GM12878 (cell line): ENCODE data around the gene ATF4. TPM values are rescaled to one million over a fixed set of nuclear protein-coding genes. Genes with fewer than 3 reads are reported as not detected.

ENCODE experiments used
- ATAC-seq: fragments of 200-7000 bp; cut with Tn5 transposase; 3 replicates; pipeline ENCODE4 v1.9.1; 2020; ENCODE audit warnings: mild to moderate bottlenecking, moderate library complexity
- BruUV-seq: library from RNA; stranded (reverse); fragments of 400-500 nt; replicated peaks from 2 replicates; lab custom pipeline; 2021; lab: Mats Ljungman, UMichigan
- CTCF ChIA-PET: fragments of 300-600 bp; sonication (Branson Sonifier 250); formaldehyde crosslinking; extraction: SDS; loops from one replicate; lab custom pipeline; 2021; ENCODE audit warnings: inconsistent platforms; lab: Yijun Ruan, JAX
- POLR2A ChIA-PET: fragments of 350-600 bp; formaldehyde crosslinking; extraction: SDS; loops from one replicate; lab custom pipeline; 2021; ENCODE audit warnings: inconsistent platforms; lab: Charles Lee
- RAD21 ChIA-PET: fragments of 300-600 bp; sonication (Branson Sonifier 250); formaldehyde crosslinking; loops from one replicate; lab custom pipeline; 2023; ENCODE audit warnings: antibody characterized with exemption; ENCODE audit not compliant: unreplicated experiment; lab: Charles Lee
- SMC1A ChIA-PET: fragments of 300-600 bp; sonication (Branson Sonifier 250); formaldehyde crosslinking; loops from one replicate; lab custom pipeline; 2023; ENCODE audit not compliant: unreplicated experiment, uncharacterized antibody; lab: Charles Lee
- DNase-seq: peaks from one replicate; pipeline ENCODE4 v3.0.0-alpha.2; 2011; ENCODE audit warnings: low read depth, low spot score
- FAIRE-seq: peaks from 3 replicates; lab custom pipeline; 2011; peaks lifted over from hg19 to GRCh38; lab: Jason Lieb, UNC
- H2AFZ ChIP-seq: 2 replicates; pipeline ENCODE4 v1.6.0; 2011; ENCODE audit warnings: low read depth, low read length, control low read depth; ENCODE audit not compliant: control insufficient read depth
- H3K27ac ChIP-seq: 2 replicates; pipeline ENCODE4 v1.5.1; 2011; ENCODE audit warnings: control low read depth; ENCODE audit not compliant: control insufficient read depth, insufficient read depth
- H3K27me3 ChIP-seq, 2 experiments: replicated peaks in 1 of 2; 2 replicates each; pipeline versions ENCODE4 v1.6.0 to v1.6.1; 2011; ENCODE audit warnings: low read length in 1 of 2; ENCODE audit not compliant: control insufficient read depth in 2 of 2, insufficient read depth in 2 of 2
- H3K36me3 ChIP-seq, 2 experiments: 2 replicates each; pipeline ENCODE4 v1.5.1; 2011; ENCODE audit warnings: low read length in 1 of 2; ENCODE audit not compliant: control insufficient read depth in 2 of 2, insufficient read depth in 2 of 2
- H3K4me1 ChIP-seq: 2 replicates; pipeline ENCODE4 v1.6.1; 2011; ENCODE audit warnings: mild to moderate bottlenecking, low read length, moderate library complexity, mixed read lengths; ENCODE audit not compliant: control insufficient read depth, insufficient read depth
- H3K4me2 ChIP-seq: 2 replicates; pipeline ENCODE4 v1.6.0; 2011; ENCODE audit warnings: control low read depth; ENCODE audit not compliant: control insufficient read depth, insufficient read depth
- H3K4me3 ChIP-seq: fragments of 200-600 bp; sonication (generic); 2 replicates; pipeline ENCODE4 v1.5.1; 2016
- H3K79me2 ChIP-seq: 2 replicates; pipeline ENCODE4 v1.6.0; 2011; ENCODE audit warnings: low read length; ENCODE audit not compliant: control insufficient read depth, insufficient read depth
- H3K9ac ChIP-seq: 2 replicates; pipeline ENCODE4 v1.8.0; 2011; ENCODE audit warnings: low read length, control low read depth, mixed read lengths; ENCODE audit not compliant: control insufficient read depth, insufficient read depth
- H3K9me3 ChIP-seq: replicated peaks from 3 replicates; pipeline ENCODE4 v1.5.1; 2011; ENCODE audit warnings: mild to moderate bottlenecking, low read length; ENCODE audit not compliant: control insufficient read depth, insufficient read depth
- H4K20me1 ChIP-seq: 2 replicates; pipeline ENCODE4 v1.6.0; 2011; ENCODE audit not compliant: control insufficient read depth, insufficient read depth
- BRCA1 ChIP-seq: IDR thresholded peaks from 2 replicates; pipeline ENCODE4 v1.6.1; 2011; ENCODE audit warnings: low read depth, low read length, improper control_type of control experiment
- MEF2B ChIP-seq: fragments of 450-650 bp; IDR thresholded peaks from 2 replicates; pipeline ENCODE4 v1.6.1; 2018; ENCODE audit warnings: mild to moderate bottlenecking, moderate library complexity; ENCODE audit not compliant: partially characterized antibody, poor library complexity, severe bottlenecking
- NR2C1 ChIP-seq: fragments of 450-650 bp; IDR thresholded peaks from 2 replicates; pipeline ENCODE4 v1.6.1; 2017; ENCODE audit warnings: antibody characterized with exemption, mild to moderate bottlenecking, moderate library complexity
- STAT1 ChIP-seq: fragments of 450-650 bp; conservative IDR thresholded peaks from 2 replicates; pipeline ENCODE4 v1.6.1; 2014; ENCODE audit warnings: antibody characterized with exemption, mild to moderate bottlenecking
- ZBTB11 ChIP-seq: fragments of 450-650 bp; formaldehyde crosslinking; IDR thresholded peaks from 2 replicates; pipeline ENCODE4 v1.5.0; 2022; ENCODE audit warnings: mild to moderate bottlenecking, missing genetic modification characterization
- ZBTB40 ChIP-seq: fragments of 450-650 bp; IDR thresholded peaks from 2 replicates; pipeline ENCODE4 v1.6.1; 2016; ENCODE audit warnings: mild to moderate bottlenecking, moderate library complexity, borderline replicate concordance
- WGBS: methylation state at CpG from one replicate; pipeline ENCODE4 v1.1.6; 2016; ENCODE audit warnings: low lambda C conversion rate; ENCODE audit not compliant: insufficient replicate concordance, insufficient coverage; ENCODE audit errors: missing lambda C conversion rate; 5-methylcytosine and 5-hydroxymethylcytosine counted together
- in situ Hi-C: fragments of 300-500 bp; cut with MboI; formaldehyde crosslinking; loops from 9 replicates; pipeline ENCODE4 v1.14.3; 2018; ENCODE audit warnings: mixed read lengths
- intact Hi-C: fragments of 100-400 bp; cut with micrococcal nuclease; formaldehyde crosslinking; loops from one replicate; pipeline ENCODE4 v1.14.2; 2022; ENCODE audit not compliant: unreplicated experiment
- polyA plus RNA-seq, 11 experiments: library from polyadenylated mRNA; depleted of rRNA in 4 of 11; unstranded in 6 of 11; stranded (reverse) in 5 of 11; fragments of >200 nt; fragmentation: Nextera tagmentation in 4 of 11; fragmentation: Illumina TruSeq in 1 of 11; extraction: Ambion mirVana in 4 of 11; extraction: Trizol in 1 of 11; gene quantifications; 1 replicate in 1 of 11; 2 replicates in 10 of 11; pipeline versions ENCODE4 v1.2.1 to v1.2.3, GENCODE V29; 2011 to 2016; ENCODE audit warnings: inconsistent platforms in 2 of 11, missing spikeins in 2 of 11, low read depth in 1 of 11
- total RNA-seq, 4 experiments: library from RNA; depleted of rRNA in 3 of 4; stranded (reverse); fragments of >200 nt in 3 of 4; fragmentation: Illumina TruSeq in 1 of 4; extraction: Trizol in 1 of 4; gene quantifications; 2 replicates each; pipeline versions ENCODE4 v1.2.1 to v1.2.3, GENCODE V29; 2013 to 2021

Gene ATF4
- total and polyA plus RNA-seq, 10 of the 15 experiments (the other 5 are each of a cell fraction or from before 2014, with no cell fraction given), result 88.3 to 605 (median 320) TPM

GRCh38 chr22:39494471-39495120, 25.8 kb upstream of the ATF4 start:
- ATAC-seq (no peak), DNase-seq (no peak), FAIRE-seq (no peak)
- ChIA-PET POLR2A (interaction anchor here (0.6 to 2.0 kb wide), 3 partner anchors 25 to 104 kb away, joined by 3 to 10 read pairs (median 6); partner anchors contain the start of gene ATF4), RAD21 (interaction anchor here (0.9 to 2.9 kb wide), 6 partner anchors 11 to 34 kb away, joined by 3 to 30 read pairs (median 4); partner anchors contain the start of gene ATF4), SMC1A (interaction anchor here (1.0 to 3.1 kb wide), 17 partner anchors 12 to 542 kb away, joined by 3 to 21 read pairs (median 5); partner anchors contain the start of gene TAB1), CTCF (interaction anchor here (0.7 to 15.7 kb wide), 25 partner anchors 11 to 530 kb away, joined by 3 to 372 read pairs (median 8); partner anchors contain the start of genes ATF4, RPS19BP1 and TAB1)
- 80% methylated on average over 10 of the region's 10 CpGs for WGBS
- H3K9me3 ChIP-seq, result no peaks in the 10 kb centered on the region
- H3K4me2 ChIP-seq, result no peak overlapping the region
- no peak overlapping the region for H3K27ac ChIP-seq
- peaks cover 0 to 4% of the 10 kb centered on the region in 2 experiments; a peak in 2 of 4 replicates for H3K36me3 ChIP-seq
- peaks cover 5% of the 10 kb centered on the region; the same call in 1 of the 2 replicates for H3K4me1 ChIP-seq
- H3K4me3 ChIP-seq, result no peak overlapping the region
- no peak for TF ChIP-seq STAT1
- no peak for TF ChIP-seq NR2C1
- no peak for TF ChIP-seq BRCA1
- TF ChIP-seq MEF2B, result no peak
- no peak for TF ChIP-seq ZBTB11
- no peak for TF ChIP-seq ZBTB40
- BruUV-seq, result no TSS peak
- no peaks in the 10 kb centered on the region for H3K79me2 ChIP-seq
- H2AFZ ChIP-seq, result no peak overlapping the region
- H3K9ac ChIP-seq, result no peak overlapping the region
- intact Hi-C loops, result loop anchor here (5.0 kb wide), 1 partner anchor 543 kb away; no protein-coding TSS in a partner anchor
- no peaks in the 10 kb centered on the region for H4K20me1 ChIP-seq
- H3K27me3 ChIP-seq, result no peaks in the 10 kb centered on the region
- in situ Hi-C loops, result loop anchor here (5.0 kb wide), 1 partner anchor 548 kb away; no protein-coding TSS in a partner anchor
